Chondrocyte (in vitro differentiated cells): ENCODE measurements around the gene SUFU. TPM values are rescaled to one million over a fixed set of nuclear protein-coding genes. Genes with fewer than 3 reads are reported as not detected.
"Not testable (repeated sequence)": the region's sequence is repeated elsewhere in the genome, so short reads cannot be mapped to it uniquely, and the experiment has no call there.

ENCODE experiments used
- DNase-seq: peaks from one replicate; pipeline ENCODE4 v3.0.0; 2021; ENCODE audit warnings: mixed read lengths, low spot score
- H3K27ac Mint-ChIP-seq: one replicate; pipeline ENCODE4 v1.8.0; 2021; ENCODE audit warnings: mild to moderate bottlenecking, moderate library complexity, mixed read lengths; ENCODE audit not compliant: unreplicated experiment
- H3K27me3 Mint-ChIP-seq: 2 replicates; pipeline ENCODE4 v1.8.0; 2021; ENCODE audit warnings: low read depth, mixed read lengths
- H3K36me3 Mint-ChIP-seq: 2 replicates; pipeline ENCODE4 v1.8.0; 2021; ENCODE audit warnings: low read depth, mixed read lengths
- H3K4me1 Mint-ChIP-seq: 2 replicates; pipeline ENCODE4 v1.8.0; 2021; ENCODE audit warnings: low read depth, mild to moderate bottlenecking, mixed read lengths
- H3K4me3 Mint-ChIP-seq: one replicate; pipeline ENCODE4 v1.8.0; 2021; ENCODE audit warnings: mild to moderate bottlenecking, moderate library complexity, mixed read lengths; ENCODE audit not compliant: unreplicated experiment
- H3K9me3 Mint-ChIP-seq: 2 replicates; pipeline ENCODE4 v1.8.0; 2021; ENCODE audit warnings: low read depth, mixed read lengths
- CTCF ChIP-seq: fragments of 200-600 bp; sonication (generic); IDR thresholded peaks from 2 replicates; pipeline ENCODE4 v1.5.0; 2021; ENCODE audit warnings: antibody characterized with exemption, mild to moderate bottlenecking, moderate library complexity
- total RNA-seq: library from RNA; stranded (reverse); gene quantifications from 3 replicates; pipeline ENCODE4 v1.2.1, GENCODE V29; 2021

Gene SUFU
- total RNA-seq, 1 donor from 2014 or later, result 15.5 TPM

GRCh38 chr10:102497545-102497944 lies 6.2 kb upstream of the SUFU start:
- Mint-ChIP-seq H3K27me3 (no peaks in the 10 kb centered on the region), H3K27ac (no peak overlapping the region)
- TF ChIP-seq CTCF, result no peak

GRCh38 chr10:102499356-102499755 lies 4.4 kb upstream of the SUFU start:
- no peak for TF ChIP-seq CTCF

More at GRCh38 chr10:102497545-102497944, 6.2 kb upstream of the SUFU start:
- Mint-ChIP-seq H3K36me3 (no peaks in the 10 kb centered on the region), H3K4me3 (no peak overlapping the region), H3K4me1 (peaks cover 33% of the 10 kb centered on the region), H3K9me3 (no peaks in the 10 kb centered on the region)
- no peak for DNase-seq

GRCh38 chr10:102500686-102501085 lies 3.1 kb upstream of the SUFU start:
- H3K9me3 Mint-ChIP-seq, H3K27ac Mint-ChIP-seq, H3K36me3 Mint-ChIP-seq, H3K4me3 Mint-ChIP-seq, H3K27me3 Mint-ChIP-seq: not testable (repeated sequence)
- peak; percentile 43 for DNase-seq
- peaks cover 33% of the 10 kb centered on the region for H3K4me1 Mint-ChIP-seq

More at GRCh38 chr10:102499356-102499755, 4.4 kb upstream of the SUFU start:
- H3K9me3 Mint-ChIP-seq, result no peaks in the 10 kb centered on the region
- no peak overlapping the region for H3K27ac Mint-ChIP-seq
- no peaks in the 10 kb centered on the region for H3K27me3 Mint-ChIP-seq
- no peaks in the 10 kb centered on the region for H3K36me3 Mint-ChIP-seq
- H3K4me3 Mint-ChIP-seq, result no peak overlapping the region
- no peak for DNase-seq
- peaks cover 23% of the 10 kb centered on the region for H3K4me1 Mint-ChIP-seq

GRCh38 chr10:102501201-102502028 lies 2.4 kb upstream of the SUFU start:
- Mint-ChIP-seq H3K4me1 (peaks cover 35% of the 10 kb centered on the region), H3K9me3 (no peaks in the 10 kb centered on the region), H3K27ac (no peak overlapping the region), H3K36me3 (no peaks in the 10 kb centered on the region), H3K4me3 (no peak overlapping the region), H3K27me3 (no peaks in the 10 kb centered on the region)
- no peak for DNase-seq
- TF ChIP-seq CTCF, result no peak

- Mint-ChIP-seq H3K27me3 (no peaks in the 10 kb centered on the region), H3K9me3 (no peaks in the 10 kb centered on the region), H3K27ac (no peak overlapping the region), H3K36me3 (no peaks in the 10 kb centered on the region), H3K4me1 (peaks cover 36% of the 10 kb centered on the region), H3K4me3 (no peak overlapping the region)
- TF ChIP-seq CTCF, result no peak
- DNase-seq, result peak; percentile 99
Observed at GRCh38 chr10:102502029-102502336, 1.8 kb upstream of the SUFU start.
